ENCODE data around the gene CABLES1. TPM values are rescaled to one million over a fixed set of nuclear protein-coding genes. Genes with fewer than 3 reads are reported as not detected.
A peak's percentile ranks its signal among the peaks of the same experiment; 100 is the strongest.

The CABLES1 gene
- total and polyA plus RNA-seq, 2 of the 8 experiments (the other 6 are each of a cell fraction or from before 2014, with no cell fraction given): 9.2 to 26.4 TPM

GRCh38 chr18:23136326-23137096 is 1.2 kb downstream of the CABLES1 start (continued):
- TF ChIP-seq, protein P1, sequence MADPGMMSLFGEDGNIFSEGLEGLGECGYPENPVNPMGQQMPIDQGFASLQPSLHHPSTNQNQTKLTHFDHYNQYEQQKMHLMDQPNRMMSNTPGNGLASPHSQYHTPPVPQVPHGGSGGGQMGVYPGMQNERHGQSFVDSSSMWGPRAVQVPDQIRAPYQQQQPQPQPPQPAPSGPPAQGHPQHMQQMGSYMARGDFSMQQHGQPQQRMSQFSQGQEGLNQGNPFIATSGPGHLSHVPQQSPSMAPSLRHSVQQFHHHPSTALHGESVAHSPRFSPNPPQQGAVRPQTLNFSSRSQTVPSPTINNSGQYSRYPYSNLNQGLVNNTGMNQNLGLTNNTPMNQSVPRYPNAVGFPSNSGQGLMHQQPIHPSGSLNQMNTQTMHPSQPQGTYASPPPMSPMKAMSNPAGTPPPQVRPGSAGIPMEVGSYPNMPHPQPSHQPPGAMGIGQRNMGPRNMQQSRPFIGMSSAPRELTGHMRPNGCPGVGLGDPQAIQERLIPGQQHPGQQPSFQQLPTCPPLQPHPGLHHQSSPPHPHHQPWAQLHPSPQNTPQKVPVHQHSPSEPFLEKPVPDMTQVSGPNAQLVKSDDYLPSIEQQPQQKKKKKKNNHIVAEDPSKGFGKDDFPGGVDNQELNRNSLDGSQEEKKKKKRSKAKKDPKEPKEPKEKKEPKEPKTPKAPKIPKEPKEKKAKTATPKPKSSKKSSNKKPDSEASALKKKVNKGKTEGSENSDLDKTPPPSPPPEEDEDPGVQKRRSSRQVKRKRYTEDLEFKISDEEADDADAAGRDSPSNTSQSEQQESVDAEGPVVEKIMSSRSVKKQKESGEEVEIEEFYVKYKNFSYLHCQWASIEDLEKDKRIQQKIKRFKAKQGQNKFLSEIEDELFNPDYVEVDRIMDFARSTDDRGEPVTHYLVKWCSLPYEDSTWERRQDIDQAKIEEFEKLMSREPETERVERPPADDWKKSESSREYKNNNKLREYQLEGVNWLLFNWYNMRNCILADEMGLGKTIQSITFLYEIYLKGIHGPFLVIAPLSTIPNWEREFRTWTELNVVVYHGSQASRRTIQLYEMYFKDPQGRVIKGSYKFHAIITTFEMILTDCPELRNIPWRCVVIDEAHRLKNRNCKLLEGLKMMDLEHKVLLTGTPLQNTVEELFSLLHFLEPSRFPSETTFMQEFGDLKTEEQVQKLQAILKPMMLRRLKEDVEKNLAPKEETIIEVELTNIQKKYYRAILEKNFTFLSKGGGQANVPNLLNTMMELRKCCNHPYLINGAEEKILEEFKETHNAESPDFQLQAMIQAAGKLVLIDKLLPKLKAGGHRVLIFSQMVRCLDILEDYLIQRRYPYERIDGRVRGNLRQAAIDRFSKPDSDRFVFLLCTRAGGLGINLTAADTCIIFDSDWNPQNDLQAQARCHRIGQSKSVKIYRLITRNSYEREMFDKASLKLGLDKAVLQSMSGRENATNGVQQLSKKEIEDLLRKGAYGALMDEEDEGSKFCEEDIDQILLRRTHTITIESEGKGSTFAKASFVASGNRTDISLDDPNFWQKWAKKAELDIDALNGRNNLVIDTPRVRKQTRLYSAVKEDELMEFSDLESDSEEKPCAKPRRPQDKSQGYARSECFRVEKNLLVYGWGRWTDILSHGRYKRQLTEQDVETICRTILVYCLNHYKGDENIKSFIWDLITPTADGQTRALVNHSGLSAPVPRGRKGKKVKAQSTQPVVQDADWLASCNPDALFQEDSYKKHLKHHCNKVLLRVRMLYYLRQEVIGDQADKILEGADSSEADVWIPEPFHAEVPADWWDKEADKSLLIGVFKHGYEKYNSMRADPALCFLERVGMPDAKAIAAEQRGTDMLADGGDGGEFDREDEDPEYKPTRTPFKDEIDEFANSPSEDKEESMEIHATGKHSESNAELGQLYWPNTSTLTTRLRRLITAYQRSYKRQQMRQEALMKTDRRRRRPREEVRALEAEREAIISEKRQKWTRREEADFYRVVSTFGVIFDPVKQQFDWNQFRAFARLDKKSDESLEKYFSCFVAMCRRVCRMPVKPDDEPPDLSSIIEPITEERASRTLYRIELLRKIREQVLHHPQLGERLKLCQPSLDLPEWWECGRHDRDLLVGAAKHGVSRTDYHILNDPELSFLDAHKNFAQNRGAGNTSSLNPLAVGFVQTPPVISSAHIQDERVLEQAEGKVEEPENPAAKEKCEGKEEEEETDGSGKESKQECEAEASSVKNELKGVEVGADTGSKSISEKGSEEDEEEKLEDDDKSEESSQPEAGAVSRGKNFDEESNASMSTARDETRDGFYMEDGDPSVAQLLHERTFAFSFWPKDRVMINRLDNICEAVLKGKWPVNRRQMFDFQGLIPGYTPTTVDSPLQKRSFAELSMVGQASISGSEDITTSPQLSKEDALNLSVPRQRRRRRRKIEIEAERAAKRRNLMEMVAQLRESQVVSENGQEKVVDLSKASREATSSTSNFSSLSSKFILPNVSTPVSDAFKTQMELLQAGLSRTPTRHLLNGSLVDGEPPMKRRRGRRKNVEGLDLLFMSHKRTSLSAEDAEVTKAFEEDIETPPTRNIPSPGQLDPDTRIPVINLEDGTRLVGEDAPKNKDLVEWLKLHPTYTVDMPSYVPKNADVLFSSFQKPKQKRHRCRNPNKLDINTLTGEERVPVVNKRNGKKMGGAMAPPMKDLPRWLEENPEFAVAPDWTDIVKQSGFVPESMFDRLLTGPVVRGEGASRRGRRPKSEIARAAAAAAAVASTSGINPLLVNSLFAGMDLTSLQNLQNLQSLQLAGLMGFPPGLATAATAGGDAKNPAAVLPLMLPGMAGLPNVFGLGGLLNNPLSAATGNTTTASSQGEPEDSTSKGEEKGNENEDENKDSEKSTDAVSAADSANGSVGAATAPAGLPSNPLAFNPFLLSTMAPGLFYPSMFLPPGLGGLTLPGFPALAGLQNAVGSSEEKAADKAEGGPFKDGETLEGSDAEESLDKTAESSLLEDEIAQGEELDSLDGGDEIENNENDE (IDR thresholded peaks at IDR 0.05; ENCODE audit: insufficient replicate concordance, low read length): no peak
- TF ChIP-seq PHF8 (conservative IDR thresholded peaks at IDR 0.05; ENCODE audit: low read depth, low read length) (peak; percentile 39), CREB1 (IDR thresholded peaks at IDR 0.05) (no peak), SUZ12 (IDR thresholded peaks at IDR 0.05; ENCODE audit: low read length) (peak; percentile 34; the same call in 1 of the 2 replicates), KDM4A (IDR thresholded peaks at IDR 0.05; ENCODE audit: low read depth, low read length, severe bottlenecking) (peak; percentile 70), SIN3A (conservative IDR thresholded peaks at IDR 0.05 in 1 of 2, IDR thresholded peaks at IDR 0.05 in 1 of 2; ENCODE audit: low read depth in 1 of 2, low read length in 2 of 2) (peak in 1 of 2 experiments; percentile 53; a peak in 1 of 4 replicates), JUN (IDR thresholded peaks at IDR 0.05; ENCODE audit: low read depth, low read length) (no peak), TBP (IDR thresholded peaks at IDR 0.05; ENCODE audit: low read depth, low read length) (no peak)
- TF ChIP-seq, protein P2, sequence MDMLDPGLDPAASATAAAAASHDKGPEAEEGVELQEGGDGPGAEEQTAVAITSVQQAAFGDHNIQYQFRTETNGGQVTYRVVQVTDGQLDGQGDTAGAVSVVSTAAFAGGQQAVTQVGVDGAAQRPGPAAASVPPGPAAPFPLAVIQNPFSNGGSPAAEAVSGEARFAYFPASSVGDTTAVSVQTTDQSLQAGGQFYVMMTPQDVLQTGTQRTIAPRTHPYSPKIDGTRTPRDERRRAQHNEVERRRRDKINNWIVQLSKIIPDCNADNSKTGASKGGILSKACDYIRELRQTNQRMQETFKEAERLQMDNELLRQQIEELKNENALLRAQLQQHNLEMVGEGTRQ (IDR thresholded peaks at IDR 0.05; ENCODE audit: low read length): no peak
